VCaP (cell line): ENCODE measurements around the gene SLC6A18.

Experiments
- H3K27ac ChIP-seq: fragments of 450-650 bp; 2 replicates; pipeline ENCODE4 v1.5.1; 2017
- CTCF ChIP-seq: fragments of 450-650 bp; conservative IDR thresholded peaks from 2 replicates; pipeline ENCODE4 v1.5.1; 2017; ENCODE audit warnings: mild to moderate bottlenecking, moderate library complexity

Gene SLC6A18

DNA sequence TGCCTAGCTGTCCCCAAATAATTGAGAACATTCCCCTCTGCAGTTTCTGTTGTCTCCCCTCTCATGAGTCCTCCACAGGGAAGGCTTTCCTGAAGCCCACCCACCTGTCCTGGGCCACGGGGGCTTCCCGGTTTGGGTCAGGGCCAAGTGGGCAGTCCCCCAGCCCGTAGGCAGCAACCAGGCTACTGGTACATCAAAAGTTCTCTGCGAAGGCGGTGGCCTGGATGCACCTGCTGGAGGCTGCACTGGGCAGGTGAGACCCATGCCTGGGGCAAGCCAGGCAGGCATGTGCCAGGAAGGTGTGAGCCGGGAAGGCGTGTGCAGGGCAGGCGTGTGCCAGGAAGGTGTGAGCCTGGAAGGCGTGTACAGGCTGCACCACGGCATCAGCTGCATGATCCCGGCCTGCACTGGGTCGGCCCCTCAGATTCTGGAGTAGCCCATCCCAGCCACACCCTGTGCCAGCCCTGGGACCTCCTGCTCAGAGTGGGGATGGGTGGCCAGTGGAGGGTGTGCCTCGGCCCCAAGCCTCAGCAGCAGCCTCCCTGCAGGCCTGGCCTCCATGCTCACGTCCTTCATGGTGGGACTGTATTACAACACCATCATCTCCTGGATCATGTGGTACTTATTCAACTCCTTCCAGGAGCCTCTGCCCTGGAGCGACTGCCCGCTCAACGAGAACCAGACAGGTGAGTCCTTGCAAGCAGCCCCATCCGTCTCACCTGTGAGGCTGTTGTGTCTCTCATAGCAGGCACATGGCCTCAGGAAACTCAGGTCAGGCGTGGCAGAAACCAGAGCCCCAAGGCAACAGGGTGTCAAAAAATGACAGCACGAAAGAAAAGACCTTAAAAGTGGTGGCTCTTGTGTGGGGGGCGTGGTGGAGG lies 15.0 kb upstream of the SLC6A18 start:
- no peak overlapping the region for H3K27ac ChIP-seq
- TF ChIP-seq CTCF, result no peak

- TF ChIP-seq CTCF, result no peak
- H3K27ac ChIP-seq, result no peak overlapping the region
Observed at GRCh38 chr5:1210832-1211251, 14.3 kb upstream of the SLC6A18 start.

DNA sequence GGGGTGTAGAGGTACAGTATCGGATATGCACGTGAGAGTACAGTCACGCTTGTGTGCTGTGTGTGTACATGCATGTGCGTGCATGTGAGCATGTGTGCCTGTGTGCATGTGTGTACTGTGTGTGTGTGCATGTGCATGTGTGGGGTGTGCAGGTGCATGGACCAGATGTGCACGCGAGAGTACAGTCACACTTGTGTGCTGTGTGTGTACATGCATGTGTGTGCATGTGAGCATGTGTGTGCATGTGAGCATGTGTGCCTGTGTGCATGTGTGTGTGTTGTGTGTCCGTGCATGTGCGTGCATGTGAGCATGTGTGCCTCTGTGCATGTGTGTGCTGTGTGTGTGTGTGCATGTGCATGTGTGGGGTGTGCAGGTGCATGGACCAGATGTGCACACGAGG lies 13.5 kb upstream of the SLC6A18 start:
- no peak for TF ChIP-seq CTCF
- no peak overlapping the region for H3K27ac ChIP-seq

DNA sequence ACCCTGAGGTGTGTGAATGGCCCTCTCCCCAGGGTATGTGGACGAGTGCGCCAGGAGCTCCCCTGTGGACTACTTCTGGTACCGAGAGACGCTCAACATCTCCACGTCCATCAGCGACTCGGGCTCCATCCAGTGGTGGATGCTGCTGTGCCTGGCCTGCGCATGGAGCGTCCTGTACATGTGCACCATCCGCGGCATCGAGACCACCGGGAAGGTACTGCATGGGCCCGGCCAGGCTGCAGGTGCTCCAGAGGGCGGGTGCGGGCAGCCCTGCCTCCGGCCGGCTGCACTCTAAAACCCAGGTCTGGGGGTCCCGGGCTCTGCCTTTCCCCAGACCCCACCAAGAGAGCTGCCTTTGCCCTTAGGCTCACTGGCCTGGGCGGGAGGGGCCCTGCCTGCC lies 12.9 kb upstream of the SLC6A18 start:
- no peak for TF ChIP-seq CTCF
- H3K27ac ChIP-seq, result no peak overlapping the region

DNA sequence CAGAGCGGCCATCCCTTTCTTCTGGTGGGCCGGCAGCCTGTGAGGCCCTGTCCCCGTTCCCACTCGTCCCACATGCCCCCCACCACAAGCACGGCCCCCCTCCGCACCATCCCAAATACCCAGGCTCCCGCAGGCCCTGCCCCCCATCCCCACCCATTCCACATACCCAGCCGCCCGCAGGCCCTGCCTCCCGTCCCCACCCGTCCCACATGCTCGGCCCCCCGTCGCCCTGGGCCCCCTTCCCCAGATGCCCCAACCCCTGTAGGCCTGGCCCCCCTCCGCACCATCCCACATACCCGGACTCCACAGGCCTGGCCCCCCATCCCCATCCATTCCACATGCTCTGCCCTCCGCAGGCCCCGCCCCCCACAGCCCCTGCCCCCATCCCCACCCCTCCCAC lies 12.3 kb upstream of the SLC6A18 start:
- TF ChIP-seq CTCF, result no peak
- no peak overlapping the region for H3K27ac ChIP-seq

DNA sequence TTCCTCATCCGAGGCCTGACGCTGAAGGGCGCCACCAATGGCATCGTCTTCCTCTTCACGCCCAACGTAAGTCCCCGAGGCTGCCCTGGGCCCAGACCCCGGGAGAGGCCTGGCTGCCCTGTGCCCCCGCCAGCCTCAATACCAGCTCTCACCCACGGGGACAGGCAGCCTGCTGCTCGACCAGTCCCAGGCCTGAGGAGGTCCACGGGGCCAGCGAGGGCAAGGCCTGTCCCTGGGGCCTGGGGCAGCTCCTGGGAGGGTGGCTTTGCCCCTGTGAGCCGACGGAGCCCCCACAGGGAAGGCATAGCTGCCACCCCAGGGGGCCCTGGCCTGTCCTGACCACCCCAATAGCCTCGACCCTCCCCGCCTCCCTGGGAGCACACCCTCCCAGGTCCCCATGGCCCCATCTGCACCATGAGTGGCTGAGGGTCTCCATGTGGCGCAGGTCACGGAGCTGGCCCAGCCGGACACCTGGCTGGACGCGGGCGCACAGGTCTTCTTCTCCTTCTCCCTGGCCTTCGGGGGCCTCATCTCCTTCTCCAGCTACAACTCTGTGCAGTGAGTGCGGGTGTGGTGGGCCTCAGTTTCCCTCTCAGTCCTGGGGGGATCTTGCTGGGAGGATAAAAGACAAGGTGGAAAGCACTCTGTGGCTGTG lies 11.5 kb upstream of the SLC6A18 start:
- no peak for TF ChIP-seq CTCF
- no peak overlapping the region for H3K27ac ChIP-seq

DNA sequence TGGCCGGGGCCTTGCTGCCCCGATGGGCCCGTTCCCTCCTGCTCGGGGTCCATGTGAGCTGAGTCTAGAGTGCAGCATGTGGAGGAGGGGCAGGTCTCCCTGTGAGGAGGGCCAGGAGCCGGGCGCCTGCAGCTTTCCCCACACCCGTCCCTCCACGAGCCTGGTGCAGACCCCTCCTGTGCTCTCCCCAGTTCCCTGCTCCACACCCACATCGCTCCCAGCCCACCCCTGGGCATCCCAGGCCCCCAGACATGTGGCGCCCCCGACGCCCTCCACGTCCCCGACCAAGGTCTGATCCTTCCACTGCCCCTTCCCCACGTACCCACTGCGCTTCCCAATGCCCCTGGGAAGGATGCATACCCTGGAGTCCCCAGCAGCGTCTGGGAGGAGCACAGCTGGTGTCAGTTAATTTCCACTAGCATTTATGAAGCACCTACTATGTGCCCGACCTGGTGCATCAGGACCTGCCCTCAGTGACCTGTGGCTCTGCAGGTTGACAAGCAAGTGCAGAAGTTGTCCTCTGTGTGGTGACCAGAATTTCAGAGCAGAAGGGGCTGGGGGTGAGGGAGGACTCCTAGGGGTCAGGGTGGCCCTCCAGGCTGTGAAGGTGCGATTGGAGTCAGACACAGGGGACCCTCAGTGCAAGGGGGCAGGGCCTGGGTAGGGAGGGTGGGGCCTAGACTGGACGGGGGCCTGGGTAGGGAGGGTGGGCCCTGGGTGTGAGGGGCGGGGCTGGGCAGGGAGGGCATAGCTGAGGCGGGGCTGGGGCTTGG lies 10.8 kb upstream of the SLC6A18 start:
- no peak for TF ChIP-seq CTCF
- no peak overlapping the region for H3K27ac ChIP-seq
